ENCODE measurements around the gene CCDC87. TPM values are rescaled to one million over a fixed set of nuclear protein-coding genes. Genes with fewer than 3 reads are reported as not detected.

The CCDC87 gene
- total and polyA plus RNA-seq, 2 experiments from 2014 or later: 0.11 to 0.40 TPM

GRCh38 chr11:66639066-66639813 lies 46.4 kb upstream of the CCDC87 start:
- in situ Hi-C loops (cut with MboI): no loop called here
- DNase-seq: peak; percentile 80
- Histone ChIP-seq H2AFZ (peak overlapping the region; percentile 15; the same call in 1 of the 2 replicates), H3K9me2 (ENCODE audit: insufficient read depth) (no peaks in the 10 kb centered on the region), H3F3A (ENCODE audit: insufficient read depth) (peaks cover 62% of the 10 kb centered on the region), H3K9me3 (ENCODE audit: low read depth) (no peaks in the 10 kb centered on the region), H3K4me1 (ENCODE audit: insufficient read depth) (peaks cover 44% of the 10 kb centered on the region), H3K36me3 (ENCODE audit: low read depth) (peaks cover 36% of the 10 kb centered on the region), H3K27me3 (replicated peaks; ENCODE audit: insufficient read depth) (no peaks in the 10 kb centered on the region), H3K4me2 (ENCODE audit: unreplicated experiment) (peak overlapping the region; percentile 100), H3K27ac (peak overlapping the region; percentile 88), H3K79me2 (ENCODE audit: insufficient read depth) (peaks cover 96% of the 10 kb centered on the region), H3K9ac (peak overlapping the region; percentile 94), H4K20me1 (ENCODE audit: insufficient read depth) (peaks cover 41% of the 10 kb centered on the region), H3K4me3 (peak overlapping the region; percentile 87)
- WGBS, 2 experiments (ENCODE audit: low coverage in 1 of 2, low lambda C conversion rate in 2 of 2, missing lambda C conversion rate in 2 of 2): 2 to 3% methylated on average over 27 of the region's 27 CpGs
- TF ChIP-seq EZH2phosphoT487 (IDR thresholded peaks at IDR 0.05; ENCODE audit: insufficient read depth, low read depth) (no peak), EZH2 (IDR thresholded peaks at IDR 0.05; ENCODE audit: insufficient read depth, poor library complexity, severe bottlenecking) (no peak)

- Histone ChIP-seq H3K9me3 (ENCODE audit: low read depth) (no peaks in the 10 kb centered on the region), H3K36me3 (ENCODE audit: low read depth) (peaks cover 27% of the 10 kb centered on the region), H3K4me2 (ENCODE audit: unreplicated experiment) (peak within 1 kb of the TSS; percentile 100), H3K9ac (peak within 1 kb of the TSS; percentile 94), H4K20me1 (ENCODE audit: insufficient read depth) (peaks cover 41% of the 10 kb centered on the region), H3K27me3 (replicated peaks; ENCODE audit: insufficient read depth) (no peaks in the 10 kb centered on the region), H2AFZ (peak within 1 kb of the TSS; percentile 64), H3K9me2 (ENCODE audit: insufficient read depth) (no peaks in the 10 kb centered on the region), H3F3A (ENCODE audit: insufficient read depth) (peaks cover 64% of the 10 kb centered on the region), H3K4me3 (peak within 1 kb of the TSS; percentile 87), H3K79me2 (ENCODE audit: insufficient read depth) (peaks cover 96% of the 10 kb centered on the region), H3K4me1 (ENCODE audit: insufficient read depth) (peaks cover 44% of the 10 kb centered on the region), H3K27ac (peak within 1 kb of the TSS; percentile 88)
- 1 to 2% methylated on average over 63 of the region's 63 CpGs for WGBS, 2 experiments (ENCODE audit: low coverage in 1 of 2, low lambda C conversion rate in 2 of 2, missing lambda C conversion rate in 2 of 2)
- TF ChIP-seq EZH2phosphoT487 (IDR thresholded peaks at IDR 0.05; ENCODE audit: insufficient read depth, low read depth) (no peak), EZH2 (IDR thresholded peaks at IDR 0.05; ENCODE audit: insufficient read depth, poor library complexity, severe bottlenecking) (no peak)
- in situ Hi-C loops (cut with MboI): no loop called here
- peak; percentile 100 for DNase-seq
Observed at GRCh38 chr11:66638177-66639065, 45.6 kb upstream of the CCDC87 start, which contains the start of gene RBM4. Gene RBM4, plus strand, starts transcription at chr11:66638703. Its CDS starts 1,009 bp downstream, at chr11:66639712.

GRCh38 chr11:66637557-66638176 lies 44.8 kb upstream of the CCDC87 start:
- WGBS, 2 experiments (ENCODE audit: low coverage in 1 of 2, low lambda C conversion rate in 2 of 2, missing lambda C conversion rate in 2 of 2): 33% methylated on average over 12 of the region's 12 CpGs
- Histone ChIP-seq H3K4me2 (ENCODE audit: unreplicated experiment) (peak overlapping the region; percentile 73), H3F3A (ENCODE audit: insufficient read depth) (peaks cover 64% of the 10 kb centered on the region), H3K9ac (peak overlapping the region; percentile 78), H3K4me1 (ENCODE audit: insufficient read depth) (peaks cover 40% of the 10 kb centered on the region), H3K9me2 (ENCODE audit: insufficient read depth) (no peaks in the 10 kb centered on the region), H4K20me1 (ENCODE audit: insufficient read depth) (peaks cover 33% of the 10 kb centered on the region), H3K4me3 (peak overlapping the region; percentile 67), H2AFZ (peak overlapping the region; percentile 64), H3K79me2 (ENCODE audit: insufficient read depth) (peaks cover 96% of the 10 kb centered on the region), H3K27me3 (replicated peaks; ENCODE audit: insufficient read depth) (no peaks in the 10 kb centered on the region), H3K27ac (peak overlapping the region; percentile 82), H3K36me3 (ENCODE audit: low read depth) (peaks cover 24% of the 10 kb centered on the region), H3K9me3 (ENCODE audit: low read depth) (no peaks in the 10 kb centered on the region)
- in situ Hi-C loops (cut with MboI): no loop called here
- peak; percentile 47 for DNase-seq
- no peak for TF ChIP-seq EZH2phosphoT487 (IDR thresholded peaks at IDR 0.05; ENCODE audit: insufficient read depth, low read depth)
- TF ChIP-seq EZH2 (IDR thresholded peaks at IDR 0.05; ENCODE audit: insufficient read depth, poor library complexity, severe bottlenecking): no peak

GRCh38 chr11:66636411-66636810 lies 43.5 kb upstream of the CCDC87 start:
- H3K9me2 ChIP-seq (ENCODE audit: insufficient read depth): no peaks in the 10 kb centered on the region
- peaks cover 28% of the 10 kb centered on the region for H3K4me1 ChIP-seq (ENCODE audit: insufficient read depth)
- H3K4me2 ChIP-seq (ENCODE audit: unreplicated experiment): no peak overlapping the region
- H4K20me1 ChIP-seq (ENCODE audit: insufficient read depth): peaks cover 27% of the 10 kb centered on the region
- peaks cover 16% of the 10 kb centered on the region; the same call in 1 of the 2 replicates for H3K36me3 ChIP-seq (ENCODE audit: low read depth)
- H3K4me3 ChIP-seq: no peak overlapping the region
- in situ Hi-C loops (cut with MboI): no loop called here
- TF ChIP-seq EZH2 (IDR thresholded peaks at IDR 0.05; ENCODE audit: insufficient read depth, poor library complexity, severe bottlenecking) (no peak), EZH2phosphoT487 (IDR thresholded peaks at IDR 0.05; ENCODE audit: insufficient read depth, low read depth) (no peak)
- H3K9me3 ChIP-seq (ENCODE audit: low read depth): no peaks in the 10 kb centered on the region
- DNase-seq: no peak
- peaks cover 62% of the 10 kb centered on the region for H3F3A ChIP-seq (ENCODE audit: insufficient read depth)
- no peak overlapping the region for H3K9ac ChIP-seq
- 81 to 82% methylated on average over 3 of the region's 3 CpGs for WGBS, 2 experiments (ENCODE audit: low coverage in 1 of 2, low lambda C conversion rate in 2 of 2, missing lambda C conversion rate in 2 of 2)
- no peaks in the 10 kb centered on the region for H3K27me3 ChIP-seq (replicated peaks; ENCODE audit: insufficient read depth)
- no peak overlapping the region for H2AFZ ChIP-seq
- peaks cover 96% of the 10 kb centered on the region for H3K79me2 ChIP-seq (ENCODE audit: insufficient read depth)
- peak overlapping the region; percentile 82 for H3K27ac ChIP-seq
